GM21447 (cell line): Measurements from ENCODE around the gene DTNB.

Source experiments
- ATAC-seq: cut with Tn5 transposase; IDR thresholded peaks from one replicate; pipeline ENCODE4 v1.9.1; 2021; ENCODE audit not compliant: unreplicated experiment

DTNB gene

GRCh38 chr2:25512707-25513106 lies 160.7 kb downstream of the DTNB start:
- ATAC-seq = no peak

GRCh38 chr2:25506226-25506625 lies 167.2 kb downstream of the DTNB start:
- no peak for ATAC-seq

GRCh38 chr2:25505622-25506021 lies 167.8 kb downstream of the DTNB start:
- ATAC-seq = no peak

GRCh38 chr2:25505182-25505581 lies 168.2 kb downstream of the DTNB start:
- no peak for ATAC-seq

GRCh38 chr2:25504266-25504665 lies 169.1 kb downstream of the DTNB start:
- ATAC-seq = no peak

- no peak for ATAC-seq
These were observed 174.2 kb downstream of the DTNB start for GRCh38 chr2:25499157-25499556.

GRCh38 chr2:25497918-25498407 lies 175.4 kb downstream of the DTNB start:
- no peak for ATAC-seq

GRCh38 chr2:25497229-25497917 lies 176.0 kb downstream of the DTNB start:
- no peak for ATAC-seq

- ATAC-seq = no peak
These were observed 178.8 kb downstream of the DTNB start for GRCh38 chr2:25494616-25495015.

- ATAC-seq = no peak
These were observed 180.2 kb downstream of the DTNB start for GRCh38 chr2:25493207-25493606.

GRCh38 chr2:25492726-25493125 lies 180.7 kb downstream of the DTNB start:
- ATAC-seq = no peak

- no peak for ATAC-seq
These were observed 181.3 kb downstream of the DTNB start for GRCh38 chr2:25491966-25492532.

- no peak for ATAC-seq
These were observed 182.2 kb downstream of the DTNB start for GRCh38 chr2:25491003-25491696.

- ATAC-seq = no peak
These were observed 183.2 kb downstream of the DTNB start for GRCh38 chr2:25490217-25490616.

GRCh38 chr2:25489631-25490030 lies 183.7 kb downstream of the DTNB start:
- no peak for ATAC-seq

GRCh38 chr2:25483607-25484266 lies 189.6 kb downstream of the DTNB start:
- ATAC-seq = peak; percentile 74

GRCh38 chr2:25482341-25482740 lies 191.0 kb downstream of the DTNB start:
- ATAC-seq = peak; percentile 41

GRCh38 chr2:25481381-25482300 lies 191.7 kb downstream of the DTNB start:
- no peak for ATAC-seq

- no peak for ATAC-seq
These were observed 192.8 kb downstream of the DTNB start for GRCh38 chr2:25480561-25480960.

GRCh38 chr2:25479761-25480160 lies 193.6 kb downstream of the DTNB start:
- ATAC-seq = no peak

- no peak for ATAC-seq
These were observed 194.6 kb downstream of the DTNB start for GRCh38 chr2:25478736-25479135.
